Body of pancreas (tissue), 4 donors: ENCODE data around the gene ENAH.

Experiments
- CTCF ChIP-seq, 7 experiments: fragments of 450-650 bp in 4 of 7; fragments of 200-600 bp in 3 of 7; sonication (generic) in 3 of 7; IDR thresholded peaks; one replicate each; pipeline ENCODE4 v1.5.1; 2016 to 2019; ENCODE audit warnings: antibody characterized with exemption in 7 of 7
- POLR2A ChIP-seq, 3 donors: fragments of 450-650 bp; IDR thresholded peaks; one replicate each; pipeline ENCODE4 v1.6.1; 2016; ENCODE audit warnings: antibody characterized with exemption in 3 of 3, mild to moderate bottlenecking in 2 of 3

- TF ChIP-seq POLR2A (IDR thresholded peaks at IDR 0.05) (peak in 2 of 3 donors; percentile 41 to 57), CTCF (IDR thresholded peaks at IDR 0.05) (no peak)
Measured at GRCh38 chr1:225467193-225468020, 185.5 kb downstream of the ENAH start.
